OCI-LY3 (cell line): Measurements from ENCODE around the gene ERN1.

Experiments used
- H2AFZ ChIP-seq: fragments of 200-600, 300-600 bp; shearing (Covaris generic); 2 replicates; pipeline ENCODE4 v1.6.0; 2014; ENCODE audit warnings: antibody characterized with exemption, low read depth, low read length
- H3K27ac ChIP-seq: fragments of 200-600, 300-600 bp; sonication (generic); 2 replicates; pipeline ENCODE4 v1.5.1; 2014; ENCODE audit warnings: mild to moderate bottlenecking, low read length, moderate library complexity, mixed read lengths
- H3K27me3 ChIP-seq: fragments of 200-600, 300-600 bp; sonication (generic); 2 replicates; pipeline ENCODE4 v1.6.1; 2014; ENCODE audit warnings: low read depth, low read length, mixed read lengths
- H3K36me3 ChIP-seq: fragments of 200-600, 300-600 bp; sonication (generic); replicated peaks from 2 replicates; pipeline ENCODE3; 2014; ENCODE audit warnings: low read depth, low read length, mixed read lengths
- H3K4me1 ChIP-seq: fragments of 300-600, 200-600 bp; sonication (generic); 2 replicates; pipeline ENCODE4 v1.6.1; 2014; ENCODE audit warnings: low read length, mixed read lengths
- H3K4me2 ChIP-seq: fragments of 200-600, 300-600 bp; sonication (generic); 2 replicates; pipeline ENCODE4 v1.6.1; 2014; ENCODE audit warnings: low read length, mixed read lengths
- H3K4me3 ChIP-seq: fragments of 300-600, 200-600 bp; sonication (generic); 2 replicates; pipeline ENCODE4 v1.5.1; 2014; ENCODE audit warnings: antibody characterized with exemption, mild to moderate bottlenecking, low read length, moderate library complexity
- H3K79me2 ChIP-seq: fragments of 300-600, 200-600 bp; shearing (Covaris generic); 2 replicates; pipeline ENCODE4 v1.6.1; 2014; ENCODE audit warnings: mild to moderate bottlenecking, low read length, mixed read lengths
- H3K9ac ChIP-seq: fragments of 300-600, 200-600 bp; shearing (Covaris generic); 2 replicates; pipeline ENCODE4 v1.6.0; 2014; ENCODE audit warnings: mild to moderate bottlenecking, low read length, moderate library complexity
- H3K9me3 ChIP-seq: fragments of 200-600, 300-600 bp; shearing (Covaris generic); 2 replicates; pipeline ENCODE4 v1.6.1; 2014; ENCODE audit warnings: low read length, mixed read lengths; ENCODE audit not compliant: insufficient read depth
- H4K20me1 ChIP-seq: fragments of 200-600, 300-600 bp; sonication (generic); 2 replicates; pipeline ENCODE4 v1.6.1; 2016; ENCODE audit warnings: low read length, mixed read lengths; ENCODE audit not compliant: insufficient read depth
- EZH2phosphoT487 ChIP-seq: fragments of 200-600 bp; shearing (Covaris generic); IDR thresholded peaks from 2 replicates; pipeline ENCODE4 v1.6.1; 2018; ENCODE audit warnings: antibody characterized with exemption, mixed run types, low read depth
- TF ChIP-seq, protein P1 (sequence below): fragments of 200-600, 300-600 bp; sonication (generic); IDR thresholded peaks from 2 replicates; pipeline ENCODE4 v1.5.1; 2014; ENCODE audit warnings: antibody characterized with exemption, low read length, low read depth

Gene ERN1

GRCh38 chr17:64032081-64032480 is 97.9 kb downstream of the ERN1 start:
- TF ChIP-seq, protein P1, sequence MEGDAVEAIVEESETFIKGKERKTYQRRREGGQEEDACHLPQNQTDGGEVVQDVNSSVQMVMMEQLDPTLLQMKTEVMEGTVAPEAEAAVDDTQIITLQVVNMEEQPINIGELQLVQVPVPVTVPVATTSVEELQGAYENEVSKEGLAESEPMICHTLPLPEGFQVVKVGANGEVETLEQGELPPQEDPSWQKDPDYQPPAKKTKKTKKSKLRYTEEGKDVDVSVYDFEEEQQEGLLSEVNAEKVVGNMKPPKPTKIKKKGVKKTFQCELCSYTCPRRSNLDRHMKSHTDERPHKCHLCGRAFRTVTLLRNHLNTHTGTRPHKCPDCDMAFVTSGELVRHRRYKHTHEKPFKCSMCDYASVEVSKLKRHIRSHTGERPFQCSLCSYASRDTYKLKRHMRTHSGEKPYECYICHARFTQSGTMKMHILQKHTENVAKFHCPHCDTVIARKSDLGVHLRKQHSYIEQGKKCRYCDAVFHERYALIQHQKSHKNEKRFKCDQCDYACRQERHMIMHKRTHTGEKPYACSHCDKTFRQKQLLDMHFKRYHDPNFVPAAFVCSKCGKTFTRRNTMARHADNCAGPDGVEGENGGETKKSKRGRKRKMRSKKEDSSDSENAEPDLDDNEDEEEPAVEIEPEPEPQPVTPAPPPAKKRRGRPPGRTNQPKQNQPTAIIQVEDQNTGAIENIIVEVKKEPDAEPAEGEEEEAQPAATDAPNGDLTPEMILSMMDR, result no peak
- TF ChIP-seq EZH2phosphoT487, result no peak
- no peak overlapping the region for H3K4me3 ChIP-seq

GRCh38 chr17:64028874-64029464 is 101.0 kb downstream of the ERN1 start:
- Histone ChIP-seq H3K9me3 (no peaks in the 10 kb centered on the region), H3K9ac (no peak overlapping the region), H3K4me3 (no peak overlapping the region), H3K36me3 (no peaks in the 10 kb centered on the region), H3K27me3 (no peaks in the 10 kb centered on the region), H4K20me1 (no peaks in the 10 kb centered on the region), H3K4me2 (no peak overlapping the region), H3K27ac (no peak overlapping the region), H2AFZ (no peak overlapping the region), H3K79me2 (no peaks in the 10 kb centered on the region), H3K4me1 (peaks cover 18% of the 10 kb centered on the region)
- no peak for TF ChIP-seq EZH2phosphoT487
- TF ChIP-seq, protein P1, result peak; percentile 63

More at GRCh38 chr17:64032081-64032480, 97.9 kb downstream of the ERN1 start:
- Histone ChIP-seq H3K36me3 (peaks cover 2% of the 10 kb centered on the region), H2AFZ (no peak overlapping the region), H3K9ac (no peak overlapping the region), H3K9me3 (no peaks in the 10 kb centered on the region), H4K20me1 (no peaks in the 10 kb centered on the region), H3K4me1 (peaks cover 4% of the 10 kb centered on the region; the same call in 1 of the 2 replicates), H3K27me3 (no peaks in the 10 kb centered on the region), H3K79me2 (no peaks in the 10 kb centered on the region), H3K4me2 (no peak overlapping the region), H3K27ac (no peak overlapping the region)

DNA sequence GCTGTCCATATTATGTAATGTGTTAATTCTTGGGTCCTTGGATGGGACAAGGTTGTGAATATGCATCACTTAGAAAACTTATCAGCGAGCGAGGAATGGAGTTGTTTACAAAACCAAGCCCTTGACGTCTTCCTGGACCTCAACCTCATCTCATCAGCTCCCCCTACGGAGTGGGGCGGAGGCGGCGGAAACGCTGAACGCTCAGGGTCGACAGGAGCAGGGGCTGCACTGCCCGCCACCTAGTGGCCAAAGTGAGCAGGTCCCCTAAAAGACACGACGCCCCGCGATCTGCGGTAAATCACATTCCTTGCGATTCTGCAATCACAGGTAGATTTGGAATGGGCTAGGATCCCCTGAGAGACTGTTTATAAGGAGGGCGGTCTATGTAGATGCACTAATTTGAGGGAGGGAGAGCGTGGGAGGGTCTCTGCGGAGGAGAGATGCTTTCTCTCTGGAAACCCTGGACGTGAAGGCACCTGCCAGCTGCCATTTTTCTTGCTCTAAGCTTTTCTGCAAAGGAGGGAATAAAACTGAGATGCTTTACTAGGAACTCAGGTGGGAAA is 104.1 kb downstream of the ERN1 start:
- no peaks in the 10 kb centered on the region for H3K9me3 ChIP-seq
- H4K20me1 ChIP-seq, result no peaks in the 10 kb centered on the region
- H3K36me3 ChIP-seq, result no peaks in the 10 kb centered on the region
- peak overlapping the region; percentile 98 for H3K4me2 ChIP-seq
- no peaks in the 10 kb centered on the region for H3K79me2 ChIP-seq
- peaks cover 33% of the 10 kb centered on the region for H3K4me1 ChIP-seq
- H3K27ac ChIP-seq, result peak overlapping the region; percentile 21; the same call in 1 of the 2 replicates
- H3K9ac ChIP-seq, result peak overlapping the region; percentile 56
- H2AFZ ChIP-seq, result peak overlapping the region; percentile 98
- TF ChIP-seq, protein P1, result peak; percentile 96
- TF ChIP-seq EZH2phosphoT487, result no peak
- peak overlapping the region; percentile 78 for H3K4me3 ChIP-seq
- H3K27me3 ChIP-seq, result no peaks in the 10 kb centered on the region

- H4K20me1 ChIP-seq, result no peaks in the 10 kb centered on the region
- H3K9me3 ChIP-seq, result no peaks in the 10 kb centered on the region
- peak overlapping the region; percentile 97 for H2AFZ ChIP-seq
- H3K36me3 ChIP-seq, result no peaks in the 10 kb centered on the region
- H3K4me3 ChIP-seq, result peak overlapping the region; percentile 78
- peak overlapping the region; percentile 98 for H3K4me2 ChIP-seq
- H3K27me3 ChIP-seq, result no peaks in the 10 kb centered on the region
- H3K27ac ChIP-seq, result peak overlapping the region; percentile 21; the same call in 1 of the 2 replicates
- H3K9ac ChIP-seq, result peak overlapping the region; percentile 56
- H3K4me1 ChIP-seq, result peaks cover 34% of the 10 kb centered on the region
- no peaks in the 10 kb centered on the region for H3K79me2 ChIP-seq
- TF ChIP-seq EZH2phosphoT487, result no peak
- TF ChIP-seq, protein P1, result no peak
Measured at GRCh38 chr17:64024781-64025731, 104.9 kb downstream of the ERN1 start.
